HUDEP-2 (cell line): ENCODE data around the gene TMA7.

Source experiments
- DNase-seq, 76 experiments: peaks; one replicate each; lab custom pipeline; 2025; ENCODE audit not compliant: unreplicated experiment in 76 of 76; lab: John Stamatoyannopoulos, UW

The TMA7 gene

GRCh38 chr3:48422272-48422671, 17.8 kb upstream of the TMA7 start:
- no peak for DNase-seq

GRCh38 chr3:48422681-48423080, 17.4 kb upstream of the TMA7 start:
- DNase-seq, result no peak

- DNase-seq, result no peak
Measured at GRCh38 chr3:48423241-48423882, 16.7 kb upstream of the TMA7 start.

- no peak for DNase-seq
Measured at GRCh38 chr3:48423883-48424695, 16.0 kb upstream of the TMA7 start.

- no peak for DNase-seq
Measured at GRCh38 chr3:48425281-48425812, 14.7 kb upstream of the TMA7 start.

- no peak for DNase-seq
Measured at GRCh38 chr3:48426401-48426909, 13.6 kb upstream of the TMA7 start.

GRCh38 chr3:48426944-48427629, 13.0 kb upstream of the TMA7 start:
- DNase-seq, result no peak

GRCh38 chr3:48427630-48427962, 12.5 kb upstream of the TMA7 start:
- no peak for DNase-seq

- no peak for DNase-seq
Measured at GRCh38 chr3:48428088-48428571, 11.9 kb upstream of the TMA7 start.

GRCh38 chr3:48428572-48429316, 11.3 kb upstream of the TMA7 start:
- DNase-seq, result no peak

GRCh38 chr3:48429317-48429959, 10.6 kb upstream of the TMA7 start:
- DNase-seq, result peak in 4 of 76 experiments; percentile 9 to 25 (median 16)

- DNase-seq, result no peak
Measured at GRCh38 chr3:48429960-48430707, 9.9 kb upstream of the TMA7 start, which contains the start of gene PLXNB1. PLXNB1 (minus strand) TSS chr3:48430086; CDS start chr3:48424611, 5,475 bp downstream.

- no peak for DNase-seq
Measured at GRCh38 chr3:48430708-48431101, 9.4 kb upstream of the TMA7 start.

- DNase-seq, result no peak
Measured at GRCh38 chr3:48431224-48432029, 8.6 kb upstream of the TMA7 start.

GRCh38 chr3:48432411-48433371, 7.4 kb upstream of the TMA7 start:
- peak in 1 of 76 experiments; percentile 19 for DNase-seq

- DNase-seq, result no peak
Measured at GRCh38 chr3:48433472-48434118, 6.5 kb upstream of the TMA7 start.
